BE2C (cell line): ENCODE data around the gene MKNK2.

Experiments
- DNase-seq: peaks from one replicate; pipeline ENCODE4 v3.0.0-alpha.2; 2020
- H3K27me3 ChIP-seq: fragments of 250-450 bp; sonication (Bioruptor Pico); 2 replicates; pipeline ENCODE4 v1.5.1; 2020; ENCODE audit warnings: mild to moderate bottlenecking
- H3K36me3 ChIP-seq: fragments of 250-450 bp; sonication (Bioruptor Pico); 2 replicates; pipeline ENCODE4 v1.5.1; 2020; ENCODE audit warnings: mild to moderate bottlenecking
- H3K4me1 ChIP-seq: fragments of 250-450 bp; sonication (Bioruptor Pico); 2 replicates; pipeline ENCODE4 v1.5.1; 2020
- H3K4me3 ChIP-seq: 2 replicates; pipeline ENCODE4 v1.5.1; 2011; ENCODE audit warnings: low read depth, low read length
- H3K9me3 ChIP-seq: fragments of 250-450 bp; sonication (Bioruptor Pico); 2 replicates; pipeline ENCODE4 v1.5.1; 2020
- TF ChIP-seq, protein P1 (sequence below): IDR thresholded peaks from 2 replicates; pipeline ENCODE4 v1.5.1; 2012; ENCODE audit warnings: mild to moderate bottlenecking, low read depth, low read length

Gene MKNK2

DNA sequence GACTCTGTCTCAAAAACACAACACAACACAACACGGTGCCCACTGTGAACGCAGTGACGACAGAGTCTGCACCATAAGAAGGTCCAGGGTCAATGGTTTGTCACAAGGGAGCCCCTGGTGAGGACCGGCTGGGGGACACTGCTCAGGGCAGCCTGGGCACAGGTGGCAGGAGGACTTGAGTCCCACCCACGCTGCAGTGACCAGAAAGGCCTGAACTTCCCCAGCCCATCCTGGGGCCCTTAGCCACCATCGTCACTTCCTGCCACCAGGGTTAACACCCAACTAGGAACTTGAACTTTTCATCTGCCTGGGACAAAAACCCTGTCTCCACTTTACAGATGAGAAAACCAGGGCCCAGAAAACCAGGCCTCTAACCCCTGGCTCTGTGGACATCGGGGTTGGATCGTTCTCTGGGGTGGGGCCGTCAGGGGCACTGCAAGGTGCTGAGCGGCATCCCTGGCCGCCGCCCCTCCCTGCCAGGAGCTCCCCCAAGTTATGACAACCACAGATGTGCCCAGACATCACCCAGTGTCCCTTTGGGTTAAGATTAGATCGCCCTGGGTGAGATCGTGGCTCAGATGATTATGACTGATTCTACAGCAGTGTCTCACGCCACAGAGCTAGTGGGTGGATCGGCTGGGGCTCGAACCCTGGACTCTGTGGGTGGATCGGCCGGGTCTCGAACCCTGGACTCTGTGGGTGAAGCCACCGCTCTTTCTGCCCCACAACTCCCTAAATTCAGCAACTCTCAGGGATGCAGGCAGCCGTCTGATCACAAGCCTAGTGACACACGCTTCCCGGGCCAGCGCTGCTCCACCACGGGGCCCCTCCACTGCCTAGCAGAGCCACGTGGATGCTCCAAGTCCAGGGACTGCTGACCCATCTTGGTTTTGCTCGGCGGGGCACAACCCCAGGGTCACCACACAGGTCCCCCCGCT lies 31.1 kb upstream of the MKNK2 start:
- H3K36me3 ChIP-seq: 0 out of 2 replicates have a peak, but pooled peaks cover 3% of the 10 kb centered on the region
- no peak for DNase-seq

GRCh38 chr19:2080336-2080988 lies 29.4 kb upstream of the MKNK2 start:
- no peaks in the 10 kb centered on the region for H3K4me1 ChIP-seq
- no peak for DNase-seq
- H3K36me3 ChIP-seq: peaks cover 6% of the 10 kb centered on the region; the same call in 1 of the 2 replicates

More for the DNA sequence above, 31.1 kb upstream of the MKNK2 start:
- no peaks in the 10 kb centered on the region for H3K4me1 ChIP-seq
- H3K9me3 ChIP-seq: no peaks in the 10 kb centered on the region
- TF ChIP-seq, protein P1, sequence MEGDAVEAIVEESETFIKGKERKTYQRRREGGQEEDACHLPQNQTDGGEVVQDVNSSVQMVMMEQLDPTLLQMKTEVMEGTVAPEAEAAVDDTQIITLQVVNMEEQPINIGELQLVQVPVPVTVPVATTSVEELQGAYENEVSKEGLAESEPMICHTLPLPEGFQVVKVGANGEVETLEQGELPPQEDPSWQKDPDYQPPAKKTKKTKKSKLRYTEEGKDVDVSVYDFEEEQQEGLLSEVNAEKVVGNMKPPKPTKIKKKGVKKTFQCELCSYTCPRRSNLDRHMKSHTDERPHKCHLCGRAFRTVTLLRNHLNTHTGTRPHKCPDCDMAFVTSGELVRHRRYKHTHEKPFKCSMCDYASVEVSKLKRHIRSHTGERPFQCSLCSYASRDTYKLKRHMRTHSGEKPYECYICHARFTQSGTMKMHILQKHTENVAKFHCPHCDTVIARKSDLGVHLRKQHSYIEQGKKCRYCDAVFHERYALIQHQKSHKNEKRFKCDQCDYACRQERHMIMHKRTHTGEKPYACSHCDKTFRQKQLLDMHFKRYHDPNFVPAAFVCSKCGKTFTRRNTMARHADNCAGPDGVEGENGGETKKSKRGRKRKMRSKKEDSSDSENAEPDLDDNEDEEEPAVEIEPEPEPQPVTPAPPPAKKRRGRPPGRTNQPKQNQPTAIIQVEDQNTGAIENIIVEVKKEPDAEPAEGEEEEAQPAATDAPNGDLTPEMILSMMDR: no peak
- H3K4me3 ChIP-seq: no peak overlapping the region
- H3K27me3 ChIP-seq: no peaks in the 10 kb centered on the region

GRCh38 chr19:2079865-2080301 lies 28.8 kb upstream of the MKNK2 start:
- no peak for DNase-seq
- Histone ChIP-seq H3K4me3 (no peak overlapping the region), H3K36me3 (peaks cover 7% of the 10 kb centered on the region; the same call in 1 of the 2 replicates), H3K27me3 (no peaks in the 10 kb centered on the region), H3K9me3 (no peaks in the 10 kb centered on the region), H3K4me1 (no peaks in the 10 kb centered on the region)
- TF ChIP-seq, protein P1: no peak

More at GRCh38 chr19:2080336-2080988, 29.4 kb upstream of the MKNK2 start:
- TF ChIP-seq, protein P1: no peak
- H3K4me3 ChIP-seq: no peak overlapping the region
- no peaks in the 10 kb centered on the region for H3K27me3 ChIP-seq
- no peaks in the 10 kb centered on the region for H3K9me3 ChIP-seq

GRCh38 chr19:2079076-2079864 lies 28.2 kb upstream of the MKNK2 start:
- Histone ChIP-seq H3K4me1 (no peaks in the 10 kb centered on the region), H3K9me3 (no peaks in the 10 kb centered on the region), H3K27me3 (no peaks in the 10 kb centered on the region), H3K36me3 (peaks cover 7% of the 10 kb centered on the region; the same call in 1 of the 2 replicates), H3K4me3 (no peak overlapping the region)
- TF ChIP-seq, protein P1: no peak
- no peak for DNase-seq

- Histone ChIP-seq H3K27me3 (no peaks in the 10 kb centered on the region), H3K4me1 (no peaks in the 10 kb centered on the region), H3K9me3 (no peaks in the 10 kb centered on the region), H3K4me3 (no peak overlapping the region), H3K36me3 (peaks cover 7% of the 10 kb centered on the region; the same call in 1 of the 2 replicates)
- TF ChIP-seq, protein P1: no peak
- no peak for DNase-seq
These were observed 27.0 kb upstream of the MKNK2 start for GRCh38 chr19:2077833-2078619.
